Breast epithelium (tissue), 3 donors: ENCODE results near the gene MEIS3.

ENCODE experiments used
- POLR2A ChIP-seq: fragments of 450-650 bp; IDR thresholded peaks from one replicate; pipeline ENCODE4 v1.6.1; 2016; ENCODE audit warnings: antibody characterized with exemption, mild to moderate bottlenecking, moderate library complexity
- TF ChIP-seq, protein P1 (sequence below), 3 donors: fragments of 450-650 bp; IDR thresholded peaks; one replicate each; pipeline ENCODE4 v1.5.1; 2016 to 2017; ENCODE audit warnings: antibody characterized with exemption in 3 of 3, mild to moderate bottlenecking in 3 of 3, moderate library complexity in 3 of 3

DNA sequence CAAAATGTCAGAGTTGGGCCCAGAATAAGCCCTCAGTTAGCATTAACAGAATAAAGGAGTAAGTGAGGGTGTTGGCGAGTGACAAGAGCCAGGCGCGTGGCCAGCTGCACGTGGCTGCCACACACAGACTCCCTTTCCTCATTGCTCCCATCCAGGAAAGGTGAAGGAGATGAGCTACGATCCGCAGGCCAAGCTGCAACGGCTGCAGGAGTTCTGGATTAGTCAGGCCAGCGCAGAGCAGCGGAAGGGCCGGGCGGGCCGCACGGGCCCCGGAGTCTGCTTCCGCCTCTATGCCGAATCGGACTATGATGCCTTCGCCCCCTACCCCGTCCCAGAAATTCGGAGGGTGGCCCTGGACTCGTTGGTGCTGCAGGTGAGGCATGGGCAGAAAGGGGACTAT, 57.0 kb downstream of the MEIS3 start:
- TF ChIP-seq, protein P1, sequence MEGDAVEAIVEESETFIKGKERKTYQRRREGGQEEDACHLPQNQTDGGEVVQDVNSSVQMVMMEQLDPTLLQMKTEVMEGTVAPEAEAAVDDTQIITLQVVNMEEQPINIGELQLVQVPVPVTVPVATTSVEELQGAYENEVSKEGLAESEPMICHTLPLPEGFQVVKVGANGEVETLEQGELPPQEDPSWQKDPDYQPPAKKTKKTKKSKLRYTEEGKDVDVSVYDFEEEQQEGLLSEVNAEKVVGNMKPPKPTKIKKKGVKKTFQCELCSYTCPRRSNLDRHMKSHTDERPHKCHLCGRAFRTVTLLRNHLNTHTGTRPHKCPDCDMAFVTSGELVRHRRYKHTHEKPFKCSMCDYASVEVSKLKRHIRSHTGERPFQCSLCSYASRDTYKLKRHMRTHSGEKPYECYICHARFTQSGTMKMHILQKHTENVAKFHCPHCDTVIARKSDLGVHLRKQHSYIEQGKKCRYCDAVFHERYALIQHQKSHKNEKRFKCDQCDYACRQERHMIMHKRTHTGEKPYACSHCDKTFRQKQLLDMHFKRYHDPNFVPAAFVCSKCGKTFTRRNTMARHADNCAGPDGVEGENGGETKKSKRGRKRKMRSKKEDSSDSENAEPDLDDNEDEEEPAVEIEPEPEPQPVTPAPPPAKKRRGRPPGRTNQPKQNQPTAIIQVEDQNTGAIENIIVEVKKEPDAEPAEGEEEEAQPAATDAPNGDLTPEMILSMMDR (IDR thresholded peaks at IDR 0.05): no peak
- no peak for TF ChIP-seq POLR2A
